Sigmoid colon (tissue), 7 donors: ENCODE results near the gene ASMTL. TPM values are rescaled to one million over a fixed set of nuclear protein-coding genes. Genes with fewer than 3 reads are reported as not detected.

Experiments used
- DNase-seq: peaks from one replicate; pipeline ENCODE4 v3.0.0-alpha.2; 2019
- H3K27ac ChIP-seq, 4 donors: fragments of 200-600 bp; sonication (generic); one replicate each; pipeline ENCODE4 v1.5.1; 2016 to 2019; ENCODE audit warnings: mild to moderate bottlenecking in 1 of 4
- H3K27me3 ChIP-seq, 3 donors: fragments of 200-600 bp; sonication (generic); one replicate each; pipeline ENCODE4 v1.5.1; 2019; ENCODE audit warnings: mild to moderate bottlenecking in 1 of 3
- H3K36me3 ChIP-seq, 4 donors: fragments of 200-600 bp; sonication (generic); one replicate each; pipeline ENCODE4 v1.5.1; 2016 to 2019
- H3K4me1 ChIP-seq, 4 donors: fragments of 200-600 bp; sonication (generic); one replicate each; pipeline ENCODE4 v1.5.1; 2017 to 2019
- H3K4me3 ChIP-seq, 4 donors: fragments of 200-600 bp; sonication (generic); one replicate each; pipeline ENCODE4 v1.5.1; 2017 to 2019; ENCODE audit warnings: mild to moderate bottlenecking in 2 of 4, moderate library complexity in 1 of 4
- H3K9me3 ChIP-seq, 4 donors: fragments of 200-600 bp in 3 of 4; sonication (generic) in 3 of 4; one replicate each; pipeline versions ENCODE4 v1.5.1 to v1.6.1; 2013 to 2019
- EP300 ChIP-seq, 4 donors: sonication (generic); formaldehyde crosslinking; IDR thresholded peaks; one replicate each; pipeline ENCODE4 v1.6.1; 2017; ENCODE audit warnings: antibody characterized with exemption in 4 of 4
- POLR2A ChIP-seq, 2 donors: fragments of 450-650 bp; IDR thresholded peaks; one replicate each; pipeline ENCODE4 v1.6.1; 2016; ENCODE audit warnings: antibody characterized with exemption in 2 of 2, mild to moderate bottlenecking in 2 of 2, moderate library complexity in 2 of 2
- POLR2AphosphoS5 ChIP-seq, 4 donors: sonication (generic); formaldehyde crosslinking; IDR thresholded peaks; one replicate each; pipeline ENCODE4 v1.6.1; 2017; ENCODE audit warnings: antibody characterized with exemption in 4 of 4
- WGBS, 2 donors: extraction: QIAGEN DNeasy Blood & Tissue Kit; methylation state at CpG; one replicate each; pipeline ENCODE4 v1.1.7; 2013; 5-methylcytosine and 5-hydroxymethylcytosine counted together
- intact Hi-C: fragments of 100-400 bp; cut with DNase I; formaldehyde crosslinking; loops from one replicate; pipeline ENCODE4 v1.15.1; 2023
- polyA plus RNA-seq, 3 donors: library from polyadenylated mRNA; stranded (reverse); fragments of 200-250 nt; gene quantifications; one replicate each; pipeline ENCODE4 v1.2.3, GENCODE V29; 2013
- total RNA-seq, 4 donors: library from RNA; depleted of rRNA; stranded (reverse); fragments of >200 nt; gene quantifications; one replicate each; pipeline ENCODE4 v1.1.0, GENCODE V29; 2016
- TF ChIP-seq, protein P1 (sequence below), 4 experiments: fragments of 450-650 bp in 3 of 4; fragments of 200-600 bp in 1 of 4; IDR thresholded peaks; one replicate each; pipeline ENCODE4 v1.5.1; 2016 to 2019; ENCODE audit warnings: antibody characterized with exemption in 4 of 4, mild to moderate bottlenecking in 3 of 4, moderate library complexity in 2 of 4
- donor health status: healthy with polysubstance abuse.
- donor health status: Bipolar disorder and iron deficiency.
- donor health status: healthy.

The ASMTL gene
- total and polyA plus RNA-seq, 7 donors: 11.8 to 30.6 (median 24.0) TPM

GRCh38 chrX:1417921-1418771 is 34.6 kb downstream of the ASMTL start:
- intact Hi-C loops: no loop called here
- 93 to 95% methylated on average over 20 of the region's 20 CpGs for WGBS, 2 donors
- Histone ChIP-seq H3K27ac (no peak overlapping the region), H3K36me3 (peaks cover 7 to 69% (median 23%) of the 10 kb centered on the region in 4 donors), H3K9me3 (peaks cover 0 to 8% (median 6%) of the 10 kb centered on the region in 4 donors), H3K4me3 (no peak overlapping the region), H3K4me1 (no peaks in the 10 kb centered on the region), H3K27me3 (no peaks in the 10 kb centered on the region)
- peak; percentile 56 for DNase-seq
- no peak for TF ChIP-seq POLR2A (IDR thresholded peaks at IDR 0.05)
- TF ChIP-seq, protein P1, sequence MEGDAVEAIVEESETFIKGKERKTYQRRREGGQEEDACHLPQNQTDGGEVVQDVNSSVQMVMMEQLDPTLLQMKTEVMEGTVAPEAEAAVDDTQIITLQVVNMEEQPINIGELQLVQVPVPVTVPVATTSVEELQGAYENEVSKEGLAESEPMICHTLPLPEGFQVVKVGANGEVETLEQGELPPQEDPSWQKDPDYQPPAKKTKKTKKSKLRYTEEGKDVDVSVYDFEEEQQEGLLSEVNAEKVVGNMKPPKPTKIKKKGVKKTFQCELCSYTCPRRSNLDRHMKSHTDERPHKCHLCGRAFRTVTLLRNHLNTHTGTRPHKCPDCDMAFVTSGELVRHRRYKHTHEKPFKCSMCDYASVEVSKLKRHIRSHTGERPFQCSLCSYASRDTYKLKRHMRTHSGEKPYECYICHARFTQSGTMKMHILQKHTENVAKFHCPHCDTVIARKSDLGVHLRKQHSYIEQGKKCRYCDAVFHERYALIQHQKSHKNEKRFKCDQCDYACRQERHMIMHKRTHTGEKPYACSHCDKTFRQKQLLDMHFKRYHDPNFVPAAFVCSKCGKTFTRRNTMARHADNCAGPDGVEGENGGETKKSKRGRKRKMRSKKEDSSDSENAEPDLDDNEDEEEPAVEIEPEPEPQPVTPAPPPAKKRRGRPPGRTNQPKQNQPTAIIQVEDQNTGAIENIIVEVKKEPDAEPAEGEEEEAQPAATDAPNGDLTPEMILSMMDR (IDR thresholded peaks at IDR 0.05): no peak
- no peak for TF ChIP-seq EP300 (IDR thresholded peaks at IDR 0.05)
- TF ChIP-seq POLR2AphosphoS5 (IDR thresholded peaks at IDR 0.05): no peak

- no peak overlapping the region for H3K4me3 ChIP-seq
- no peaks in the 10 kb centered on the region for H3K4me1 ChIP-seq
- DNase-seq: peak; percentile 20
- H3K36me3 ChIP-seq: peaks cover 10 to 69% (median 21%) of the 10 kb centered on the region in 4 donors
- no peaks in the 10 kb centered on the region for H3K27me3 ChIP-seq
- TF ChIP-seq POLR2AphosphoS5 (IDR thresholded peaks at IDR 0.05) (no peak), EP300 (IDR thresholded peaks at IDR 0.05) (no peak), POLR2A (IDR thresholded peaks at IDR 0.05) (no peak)
- TF ChIP-seq, protein P1 (IDR thresholded peaks at IDR 0.05): no peak
- no peak overlapping the region for H3K27ac ChIP-seq
- intact Hi-C loops: no loop called here
- peaks cover 0 to 5% (median 2%) of the 10 kb centered on the region in 4 donors for H3K9me3 ChIP-seq
- 71 to 88% methylated on average over 14 of the region's 14 CpGs for WGBS, 2 donors
These were observed 35.5 kb downstream of the ASMTL start for GRCh38 chrX:1416965-1417760.

- H3K27me3 ChIP-seq: no peaks in the 10 kb centered on the region
- intact Hi-C loops: no loop called here
- TF ChIP-seq, protein P1 (IDR thresholded peaks at IDR 0.05): no peak
- TF ChIP-seq POLR2AphosphoS5 (IDR thresholded peaks at IDR 0.05) (no peak), EP300 (IDR thresholded peaks at IDR 0.05) (no peak), POLR2A (IDR thresholded peaks at IDR 0.05) (no peak)
- peaks cover 7 to 67% (median 21%) of the 10 kb centered on the region in 4 donors for H3K36me3 ChIP-seq
- WGBS, 2 donors: 74 to 85% methylated on average over 15 of the region's 15 CpGs
- no peak overlapping the region for H3K4me3 ChIP-seq
- no peak overlapping the region for H3K27ac ChIP-seq
- H3K4me1 ChIP-seq: no peaks in the 10 kb centered on the region
- peak; percentile 32 for DNase-seq
- peaks cover 0 to 4% (median 0%) of the 10 kb centered on the region in 4 donors for H3K9me3 ChIP-seq
These were observed 36.4 kb downstream of the ASMTL start for GRCh38 chrX:1416327-1416784.

DNA sequence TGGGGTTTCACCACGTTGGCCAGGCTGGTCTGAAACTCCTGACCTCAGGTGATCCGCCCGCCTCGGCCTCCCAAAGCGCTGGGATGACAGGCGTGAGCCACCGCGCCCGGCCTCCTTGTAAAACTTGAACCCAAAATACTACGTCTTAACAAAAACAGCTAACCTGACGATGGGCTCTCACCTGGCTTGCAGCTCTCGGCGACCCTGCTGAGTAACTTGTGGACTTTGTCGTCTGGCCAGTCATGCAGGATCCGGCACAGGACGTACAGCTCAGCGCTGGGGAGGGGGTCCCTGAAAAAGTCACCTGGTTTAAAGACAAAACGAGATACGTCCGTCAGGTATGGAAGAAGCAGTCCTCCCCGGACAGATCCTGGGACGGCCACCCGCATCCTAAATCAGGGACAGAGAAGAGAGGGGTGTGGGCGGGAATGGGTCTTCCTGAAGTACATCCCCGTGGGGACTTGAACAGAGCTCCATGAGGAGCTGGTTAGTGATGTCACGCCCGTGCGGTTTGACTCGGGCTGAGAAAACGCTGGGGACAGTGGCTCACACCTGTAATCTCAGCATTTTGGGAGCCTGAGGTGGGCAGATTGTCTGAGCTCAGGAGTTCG is 40.1 kb downstream of the ASMTL start:
- Histone ChIP-seq H3K4me3 (no peak overlapping the region), H3K36me3 (peaks cover 5 to 42% (median 13%) of the 10 kb centered on the region in 4 donors), H3K27ac (no peak overlapping the region), H3K9me3 (no peaks in the 10 kb centered on the region), H3K4me1 (no peaks in the 10 kb centered on the region), H3K27me3 (no peaks in the 10 kb centered on the region)
- 90 to 92% methylated on average over 31 of the region's 31 CpGs for WGBS, 2 donors
- DNase-seq: peak; percentile 46
- TF ChIP-seq, protein P1 (IDR thresholded peaks at IDR 0.05): no peak
- TF ChIP-seq POLR2A (IDR thresholded peaks at IDR 0.05): no peak
- no peak for TF ChIP-seq EP300 (IDR thresholded peaks at IDR 0.05)
- TF ChIP-seq POLR2AphosphoS5 (IDR thresholded peaks at IDR 0.05): no peak
- intact Hi-C loops: no loop called here
